ENCODE data around the gene FAM3D.

DNA sequence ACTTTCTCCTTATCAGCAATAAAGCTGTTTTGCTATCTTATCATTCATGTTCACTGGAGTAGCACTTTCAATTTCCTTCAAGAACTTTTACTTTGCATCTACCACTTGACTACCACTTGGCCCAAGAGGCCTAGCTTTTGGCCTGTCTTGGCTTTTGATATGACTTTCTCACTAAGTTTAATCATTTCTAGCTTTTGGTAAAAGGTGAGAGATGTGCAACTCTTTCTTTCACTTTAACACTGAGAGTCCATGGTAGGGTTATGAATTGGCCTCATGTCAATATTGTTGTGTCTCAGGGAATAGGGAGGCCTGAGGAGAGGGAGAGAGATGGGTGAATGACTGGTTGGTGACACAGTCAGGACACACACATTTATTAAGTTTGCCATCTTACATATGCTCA lies 31.0 kb upstream of the FAM3D start:
- TF ChIP-seq CTCF (IDR thresholded peaks at IDR 0.05): no peak
- TF ChIP-seq POLR2A (IDR thresholded peaks at IDR 0.05): no peak
- no peak for TF ChIP-seq POLR2AphosphoS5 (IDR thresholded peaks at IDR 0.05)
